PC-3 (cell line): Measurements from ENCODE around the gene MSMP. TPM values are rescaled to one million over a fixed set of nuclear protein-coding genes. Genes with fewer than 3 reads are reported as not detected.

Experiments used
- ATAC-seq: fragments of 200-7000 bp; cut with Tn5 transposase; 2 replicates; pipeline ENCODE4 v1.9.1; 2020; ENCODE audit warnings: mild to moderate bottlenecking, moderate library complexity
- BruUV-seq: library from RNA; stranded (reverse); fragments of 400-500 nt; replicated peaks from 2 replicates; lab custom pipeline; 2021; lab: Mats Ljungman, UMichigan
- CTCF ChIA-PET: fragments of 300-600 bp; sonication (Branson Sonifier 250); formaldehyde crosslinking; loops from one replicate; lab custom pipeline; 2022; ENCODE audit warnings: antibody characterized with exemption; lab: Charles Lee
- POLR2A ChIA-PET: fragments of 300-600 bp; sonication (Branson Sonifier 250); formaldehyde crosslinking; loops from one replicate; lab custom pipeline; 2022; ENCODE audit warnings: antibody characterized with exemption; ENCODE audit not compliant: unreplicated experiment; lab: Charles Lee
- DNase-seq: peaks from one replicate; pipeline ENCODE4 v3.0.0-alpha.2; 2015
- H2AFZ ChIP-seq: fragments of 300-600 bp; sonication (generic); 2 replicates; pipeline ENCODE4 v1.6.0; 2016; ENCODE audit warnings: antibody characterized with exemption, low read length
- H3F3A ChIP-seq: fragments of 300-600 bp; sonication (generic); one replicate; pipeline ENCODE4 v1.6.0; 2017; ENCODE audit warnings: antibody characterized with exemption, low read length, control low read depth, mild to moderate bottlenecking; ENCODE audit not compliant: unreplicated experiment
- H3K27ac ChIP-seq: fragments of 300-600 bp; sonication (generic); 2 replicates; pipeline ENCODE4 v1.5.1; 2016; ENCODE audit warnings: mild to moderate bottlenecking, low read length
- H3K27me3 ChIP-seq: fragments of 300-600 bp; sonication (generic); 2 replicates; pipeline ENCODE4 v1.6.1; 2016; ENCODE audit warnings: low read length, mixed read lengths
- H3K36me3 ChIP-seq: fragments of 300-600 bp; sonication (generic); 2 replicates; pipeline ENCODE4 v1.6.1; 2016; ENCODE audit warnings: low read depth, mixed run types, low read length, mixed read lengths
- H3K4me1 ChIP-seq: fragments of 300-600 bp; sonication (generic); 2 replicates; pipeline ENCODE4 v1.5.1; 2016; ENCODE audit warnings: low read length; ENCODE audit not compliant: insufficient read depth
- H3K4me2 ChIP-seq: fragments of 300-600 bp; sonication (generic); 2 replicates; pipeline ENCODE4 v1.6.0; 2016; ENCODE audit warnings: low read length
- H3K4me3 ChIP-seq: fragments of 300-600 bp; sonication (generic); 2 replicates; pipeline ENCODE4 v1.5.1; 2016; ENCODE audit warnings: mild to moderate bottlenecking, low read length, mixed read lengths
- H3K79me2 ChIP-seq: fragments of 300-600 bp; sonication (generic); 2 replicates; pipeline ENCODE4 v1.6.1; 2017; ENCODE audit warnings: low read length, mixed read lengths
- H3K9ac ChIP-seq: fragments of 300-600 bp; sonication (generic); 2 replicates; pipeline ENCODE4 v1.6.0; 2016; ENCODE audit warnings: mild to moderate bottlenecking, low read length
- H3K9me2 ChIP-seq: fragments of 300-600 bp; sonication (generic); replicated peaks from 2 replicates; pipeline ENCODE4 v1.6.1; 2016; ENCODE audit warnings: mixed run types, low read length, mixed read lengths
- H3K9me3 ChIP-seq: fragments of 300-600 bp; sonication (generic); 2 replicates; pipeline ENCODE4 v1.6.1; 2016; ENCODE audit warnings: low read length, mixed read lengths
- H4K20me1 ChIP-seq: fragments of 300-600 bp; sonication (generic); 2 replicates; pipeline ENCODE4 v1.6.1; 2016; ENCODE audit warnings: low read length, mixed read lengths
- CTCF ChIP-seq: fragments of 300-600 bp; sonication (generic); conservative IDR thresholded peaks from 2 replicates; pipeline ENCODE4 v1.5.1; 2017; ENCODE audit warnings: antibody characterized with exemption, low read depth, mild to moderate bottlenecking, low read length
- EZH2 ChIP-seq: fragments of 300-600 bp; sonication (generic); IDR thresholded peaks from one replicate; pipeline ENCODE4 v1.6.1; 2017; ENCODE audit warnings: antibody characterized with exemption, mild to moderate bottlenecking, low read length; ENCODE audit not compliant: unreplicated experiment
- EZH2phosphoT487 ChIP-seq: fragments of 300-600 bp; sonication (generic); IDR thresholded peaks from 2 replicates; pipeline ENCODE4 v1.6.1; 2018; ENCODE audit warnings: mild to moderate bottlenecking, antibody characterized with exemption, low read length, borderline replicate concordance
- intact Hi-C: fragments of 100-400 bp; cut with micrococcal nuclease; formaldehyde crosslinking; loops from 2 replicates; pipeline ENCODE4 v1.9.0; 2023
- total RNA-seq: library from RNA; depleted of rRNA; stranded (reverse); fragments of >200 nt; gene quantifications from 2 replicates; pipeline ENCODE4 v1.2.3, GENCODE V29; 2014

MSMP gene
- total RNA-seq, 1 experiment from 2014 or later: 149 TPM

DNA sequence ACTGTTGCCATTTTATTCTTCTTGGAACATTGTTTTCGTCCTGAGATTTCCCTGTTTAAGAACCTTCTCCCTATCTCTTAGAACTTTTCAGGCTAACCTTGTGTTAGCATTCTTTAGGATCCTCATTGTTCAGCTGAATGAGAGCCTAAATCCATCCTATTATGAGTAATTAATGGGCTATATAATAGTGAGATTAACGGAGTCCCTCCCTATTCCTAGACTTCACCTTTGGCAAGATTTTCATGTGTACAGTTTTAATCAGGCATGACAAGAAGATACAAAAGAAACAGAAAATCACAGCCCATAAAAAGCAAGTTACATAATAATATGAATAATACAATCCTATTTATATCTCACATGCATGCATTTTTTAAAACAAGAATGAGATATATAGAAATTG is 9.1 kb upstream of the MSMP start:
- ATAC-seq (peak; percentile 40), DNase-seq (no peak)
- POLR2A ChIA-PET: interaction anchor here (0.7 kb wide), 2 partner anchors 13 to 684 kb away, joined by 3 read pairs; no protein-coding TSS in a partner anchor
- Histone ChIP-seq H3K27ac (no peak overlapping the region), H3K9ac (no peak overlapping the region), H3K4me2 (no peak overlapping the region), H4K20me1 (no peaks in the 10 kb centered on the region), H3K79me2 (peaks cover 16% of the 10 kb centered on the region), H3F3A (no peaks in the 10 kb centered on the region), H3K4me1 (peaks cover 9% of the 10 kb centered on the region), H3K9me2 (no peaks in the 10 kb centered on the region), H3K36me3 (no peaks in the 10 kb centered on the region), H3K9me3 (no peaks in the 10 kb centered on the region), H3K27me3 (no peaks in the 10 kb centered on the region), H2AFZ (no peak overlapping the region), H3K4me3 (no peak overlapping the region)
- CTCF ChIA-PET: no interaction called here
- BruUV-seq: no TSS peak
- intact Hi-C loops: no loop called here
- TF ChIP-seq EZH2 (no peak), EZH2phosphoT487 (no peak), CTCF (no peak)

- CTCF ChIA-PET: interaction anchor here (0.6 kb wide), 1 partner anchor 10 kb away, joined by 7 read pairs; no protein-coding TSS in a partner anchor
- no peak overlapping the region for H3K4me3 ChIP-seq
- H3K36me3 ChIP-seq: no peaks in the 10 kb centered on the region
- BruUV-seq: no TSS peak
- no peaks in the 10 kb centered on the region for H3K27me3 ChIP-seq
- H3K27ac ChIP-seq: no peak overlapping the region
- H3K9ac ChIP-seq: no peak overlapping the region
- H3K4me2 ChIP-seq: no peak overlapping the region
- H3K9me2 ChIP-seq: no peaks in the 10 kb centered on the region
- no peak for ATAC-seq
- H3K4me1 ChIP-seq: peaks cover 26% of the 10 kb centered on the region
- TF ChIP-seq EZH2 (no peak), CTCF (no peak), EZH2phosphoT487 (no peak)
- H3F3A ChIP-seq: no peaks in the 10 kb centered on the region
- peaks cover 20% of the 10 kb centered on the region for H3K79me2 ChIP-seq
- DNase-seq: peak; percentile 36
- POLR2A ChIA-PET: no interaction called here
- intact Hi-C loops: no loop called here
- H4K20me1 ChIP-seq: no peaks in the 10 kb centered on the region
- no peaks in the 10 kb centered on the region for H3K9me3 ChIP-seq
- H2AFZ ChIP-seq: no peak overlapping the region
These were observed 6.6 kb upstream of the MSMP start for GRCh38 chr9:35760651-35761050.

DNA sequence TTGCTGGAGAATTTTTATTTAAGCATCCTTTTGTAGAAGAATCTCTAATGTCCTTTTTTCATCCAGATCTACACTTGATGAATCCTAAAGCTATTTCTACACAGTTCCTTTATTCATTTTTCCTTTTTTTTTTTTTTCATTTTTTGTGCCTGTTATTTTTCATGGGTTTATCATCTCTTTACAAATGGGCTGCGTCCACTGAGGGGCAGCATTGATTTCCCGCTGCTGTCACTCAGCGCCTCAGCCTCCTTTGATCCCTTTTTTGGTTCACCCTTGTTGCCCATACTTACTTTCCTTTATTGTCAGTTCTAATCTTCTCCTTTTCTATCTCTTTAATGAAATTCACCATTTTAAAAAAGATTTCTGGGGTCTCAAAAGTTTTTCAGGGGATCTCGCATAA is 5.7 kb upstream of the MSMP start:
- BruUV-seq: no TSS peak
- intact Hi-C loops: no loop called here

More for the DNA sequence above, 5.7 kb upstream of the MSMP start:
- ChIA-PET POLR2A (interaction anchor here (0.6 to 0.7 kb wide), 2 partner anchors 29 to 96 kb away, joined by 4 to 14 read pairs; no protein-coding TSS in a partner anchor), CTCF (no interaction called here)
- no peaks in the 10 kb centered on the region for H3K27me3 ChIP-seq
- no peak overlapping the region for H3K9ac ChIP-seq
- no peaks in the 10 kb centered on the region for H3K36me3 ChIP-seq
- no peaks in the 10 kb centered on the region for H3F3A ChIP-seq
- H4K20me1 ChIP-seq: no peaks in the 10 kb centered on the region
- H3K4me2 ChIP-seq: no peak overlapping the region
- no peak overlapping the region for H2AFZ ChIP-seq
- peaks cover 26% of the 10 kb centered on the region for H3K4me1 ChIP-seq
- peaks cover 20% of the 10 kb centered on the region for H3K79me2 ChIP-seq
- H3K9me2 ChIP-seq: no peaks in the 10 kb centered on the region
- no peak overlapping the region for H3K27ac ChIP-seq
- no peak overlapping the region for H3K4me3 ChIP-seq
- DNase-seq (no peak), ATAC-seq (no peak)
- no peak for TF ChIP-seq EZH2phosphoT487
- no peak for TF ChIP-seq EZH2
- TF ChIP-seq CTCF: no peak
- no peaks in the 10 kb centered on the region for H3K9me3 ChIP-seq
